GM12878 (cell line): ENCODE measurements around the gene NCKAP5L. TPM values are rescaled to one million over a fixed set of nuclear protein-coding genes. Genes with fewer than 3 reads are reported as not detected.
A peak's percentile ranks its signal among the peaks of the same experiment; 100 is the strongest.

Experiments
- ATF7 ChIP-seq: fragments of 450-650 bp; IDR thresholded peaks from 2 replicates; pipeline ENCODE4 v1.6.1; 2016; ENCODE audit warnings: low read depth, mild to moderate bottlenecking
- BCL3 ChIP-seq: IDR thresholded peaks from 2 replicates; pipeline ENCODE4 v1.6.1; 2011; ENCODE audit warnings: borderline replicate concordance, low read depth, mild to moderate bottlenecking, moderate library complexity, low read length; ENCODE audit not compliant: insufficient read depth, poor library complexity, severe bottlenecking
- BMI1 ChIP-seq: fragments of 450-650 bp; IDR thresholded peaks from 2 replicates; pipeline ENCODE4 v1.6.1; 2016; ENCODE audit warnings: mild to moderate bottlenecking, moderate library complexity, borderline replicate concordance
- E2F4 ChIP-seq: IDR thresholded peaks from 2 replicates; pipeline ENCODE4 v1.6.1; 2012; ENCODE audit warnings: low read depth, low read length, improper control_type of control experiment
- FOXM1 ChIP-seq: IDR thresholded peaks from 2 replicates; pipeline ENCODE4 v1.6.1; 2012; ENCODE audit warnings: low read depth, mild to moderate bottlenecking, inconsistent platforms, low read length, moderate library complexity
- HCFC1 ChIP-seq: fragments of 150-350 bp; IDR thresholded peaks from 2 replicates; pipeline ENCODE4 v1.6.1; 2014; ENCODE audit warnings: low read length
- JUND ChIP-seq: IDR thresholded peaks from 2 replicates; pipeline ENCODE4 v1.6.1; 2012; ENCODE audit warnings: low read depth, mild to moderate bottlenecking, low read length, improper control_type of control experiment, moderate library complexity
- RAD21 ChIP-seq: IDR thresholded peaks from 2 replicates; pipeline ENCODE4 v1.6.1; 2011; ENCODE audit warnings: mild to moderate bottlenecking, low read depth, low read length, moderate library complexity; ENCODE audit not compliant: insufficient read depth
- USF1 ChIP-seq: IDR thresholded peaks from 2 replicates; pipeline ENCODE4 v1.6.1; 2011; ENCODE audit warnings: borderline replicate concordance, low read depth, mild to moderate bottlenecking, moderate library complexity, mixed read lengths, low read length; ENCODE audit not compliant: insufficient read depth; ENCODE audit errors: extremely low read length
- ZNF217 ChIP-seq: fragments of 450-650 bp; IDR thresholded peaks from 2 replicates; pipeline ENCODE4 v1.6.1; 2017; ENCODE audit warnings: antibody characterized with exemption, mild to moderate bottlenecking
- ZSCAN29 ChIP-seq: fragments of 450-650 bp; IDR thresholded peaks from 2 replicates; pipeline ENCODE4 v1.6.1; 2017; ENCODE audit warnings: mild to moderate bottlenecking, moderate library complexity
- polyA plus RNA-seq, 11 experiments: library from polyadenylated mRNA; depleted of rRNA in 4 of 11; unstranded in 6 of 11; stranded (reverse) in 5 of 11; fragments of >200 nt; fragmentation: Nextera tagmentation in 4 of 11; fragmentation: Illumina TruSeq in 1 of 11; extraction: Ambion mirVana in 4 of 11; extraction: Trizol in 1 of 11; gene quantifications; 1 replicate in 1 of 11; 2 replicates in 10 of 11; pipeline versions ENCODE4 v1.2.1 to v1.2.3, GENCODE V29; 2011 to 2016; ENCODE audit warnings: inconsistent platforms in 2 of 11, missing spikeins in 2 of 11, low read depth in 1 of 11
- total RNA-seq, 4 experiments: library from RNA; depleted of rRNA in 3 of 4; stranded (reverse); fragments of >200 nt in 3 of 4; fragmentation: Illumina TruSeq in 1 of 4; extraction: Trizol in 1 of 4; gene quantifications; 2 replicates each; pipeline versions ENCODE4 v1.2.1 to v1.2.3, GENCODE V29; 2013 to 2021
- TF ChIP-seq, protein P1 (sequence below): fragments of 450-650 bp; IDR thresholded peaks from 2 replicates; pipeline ENCODE4 v1.6.1; 2016; ENCODE audit warnings: mild to moderate bottlenecking, moderate library complexity, borderline replicate concordance
- TF ChIP-seq, protein P2 (sequence below): fragments of 450-650 bp; IDR thresholded peaks from 2 replicates; pipeline ENCODE4 v1.6.1; 2016; ENCODE audit warnings: mild to moderate bottlenecking

NCKAP5L gene
- total and polyA plus RNA-seq, 10 of the 15 experiments (the other 5 are each of a cell fraction or from before 2014, with no cell fraction given): 0.03 to 15.8 (median 4.4) TPM

GRCh38 chr12:49828133-49829091 lies at the start of gene NCKAP5L (continued):
- TF ChIP-seq, protein P1, sequence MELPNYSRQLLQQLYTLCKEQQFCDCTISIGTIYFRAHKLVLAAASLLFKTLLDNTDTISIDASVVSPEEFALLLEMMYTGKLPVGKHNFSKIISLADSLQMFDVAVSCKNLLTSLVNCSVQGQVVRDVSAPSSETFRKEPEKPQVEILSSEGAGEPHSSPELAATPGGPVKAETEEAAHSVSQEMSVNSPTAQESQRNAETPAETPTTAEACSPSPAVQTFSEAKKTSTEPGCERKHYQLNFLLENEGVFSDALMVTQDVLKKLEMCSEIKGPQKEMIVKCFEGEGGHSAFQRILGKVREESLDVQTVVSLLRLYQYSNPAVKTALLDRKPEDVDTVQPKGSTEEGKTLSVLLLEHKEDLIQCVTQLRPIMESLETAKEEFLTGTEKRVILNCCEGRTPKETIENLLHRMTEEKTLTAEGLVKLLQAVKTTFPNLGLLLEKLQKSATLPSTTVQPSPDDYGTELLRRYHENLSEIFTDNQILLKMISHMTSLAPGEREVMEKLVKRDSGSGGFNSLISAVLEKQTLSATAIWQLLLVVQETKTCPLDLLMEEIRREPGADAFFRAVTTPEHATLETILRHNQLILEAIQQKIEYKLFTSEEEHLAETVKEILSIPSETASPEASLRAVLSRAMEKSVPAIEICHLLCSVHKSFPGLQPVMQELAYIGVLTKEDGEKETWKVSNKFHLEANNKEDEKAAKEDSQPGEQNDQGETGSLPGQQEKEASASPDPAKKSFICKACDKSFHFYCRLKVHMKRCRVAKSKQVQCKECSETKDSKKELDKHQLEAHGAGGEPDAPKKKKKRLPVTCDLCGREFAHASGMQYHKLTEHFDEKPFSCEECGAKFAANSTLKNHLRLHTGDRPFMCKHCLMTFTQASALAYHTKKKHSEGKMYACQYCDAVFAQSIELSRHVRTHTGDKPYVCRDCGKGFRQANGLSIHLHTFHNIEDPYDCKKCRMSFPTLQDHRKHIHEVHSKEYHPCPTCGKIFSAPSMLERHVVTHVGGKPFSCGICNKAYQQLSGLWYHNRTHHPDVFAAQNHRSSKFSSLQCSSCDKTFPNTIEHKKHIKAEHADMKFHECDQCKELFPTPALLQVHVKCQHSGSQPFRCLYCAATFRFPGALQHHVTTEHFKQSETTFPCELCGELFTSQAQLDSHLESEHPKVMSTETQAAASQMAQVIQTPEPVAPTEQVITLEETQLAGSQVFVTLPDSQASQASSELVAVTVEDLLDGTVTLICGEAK: no peak; the same call in 1 of the 2 replicates
- TF ChIP-seq ZNF217: no peak
- no peak for TF ChIP-seq BMI1
- no peak for TF ChIP-seq RAD21
- no peak for TF ChIP-seq ATF7
- no peak for TF ChIP-seq BCL3
- TF ChIP-seq, protein P2, sequence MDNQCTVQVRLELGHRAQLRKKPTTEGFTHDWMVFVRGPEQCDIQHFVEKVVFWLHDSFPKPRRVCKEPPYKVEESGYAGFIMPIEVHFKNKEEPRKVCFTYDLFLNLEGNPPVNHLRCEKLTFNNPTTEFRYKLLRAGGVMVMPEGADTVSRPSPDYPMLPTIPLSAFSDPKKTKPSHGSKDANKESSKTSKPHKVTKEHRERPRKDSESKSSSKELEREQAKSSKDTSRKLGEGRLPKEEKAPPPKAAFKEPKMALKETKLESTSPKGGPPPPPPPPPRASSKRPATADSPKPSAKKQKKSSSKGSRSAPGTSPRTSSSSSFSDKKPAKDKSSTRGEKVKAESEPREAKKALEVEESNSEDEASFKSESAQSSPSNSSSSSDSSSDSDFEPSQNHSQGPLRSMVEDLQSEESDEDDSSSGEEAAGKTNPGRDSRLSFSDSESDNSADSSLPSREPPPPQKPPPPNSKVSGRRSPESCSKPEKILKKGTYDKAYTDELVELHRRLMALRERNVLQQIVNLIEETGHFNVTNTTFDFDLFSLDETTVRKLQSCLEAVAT: peak; percentile 33; the same call in 1 of the 2 replicates
- no peak; the same call in 1 of the 2 replicates for TF ChIP-seq HCFC1
- TF ChIP-seq USF1: no peak
- no peak for TF ChIP-seq JUND
- TF ChIP-seq E2F4: peak; percentile 44; the same call in 1 of the 2 replicates
- TF ChIP-seq FOXM1: no peak
- no peak for TF ChIP-seq ZSCAN29
